Left colon (tissue), 2 donors: ENCODE results near the gene AVP. TPM values are rescaled to one million over a fixed set of nuclear protein-coding genes. Genes with fewer than 3 reads are reported as not detected.
A peak's percentile ranks its signal among the peaks of the same experiment; 100 is the strongest.
"Not testable (repeated sequence)": the region's sequence is repeated elsewhere in the genome, so short reads cannot be mapped to it uniquely, and the experiment has no call there.

Experiments used
- ATAC-seq: fragments of 200-7000 bp; cut with Tn5 transposase; one replicate; pipeline ENCODE4 v1.9.1; 2020; ENCODE audit warnings: mild to moderate bottlenecking, moderate library complexity
- DNase-seq, 2 donors: peaks; one replicate each; pipeline ENCODE4 v3.0.0-alpha.2; 2020
- intact Hi-C, 2 donors: fragments of 100-400 bp; cut with DNase I in 1 of 2; cut with micrococcal nuclease in 1 of 2; formaldehyde crosslinking; loops; one replicate each; pipeline versions ENCODE4 v1.11.2 to v1.14.0; 2022; cut with DNase I, micrococcal nuclease
- total RNA-seq, 2 donors: library from RNA; stranded (reverse); fragmentation: NEBNext Ultra II Directional; extraction: Animal tissue kit (Norgen Biotek cat#: 25700); gene quantifications; one replicate each; pipeline ENCODE4 v1.2.1, GENCODE V29; 2021
- donor health status: DM: no; HTN: no; CAD: no.
- donor health status: DM: yes; HTN: yes; CAD: no.

Gene AVP
- total RNA-seq, 2 donors from 2014 or later, result not detected

GRCh38 chr20:3068986-3069900 is 15.3 kb downstream of the AVP start:
- peak in 1 of 2 donors; percentile 32 for DNase-seq
- intact Hi-C loops, result no loop called here
- ATAC-seq, result peak; percentile 74

- ATAC-seq, result no peak
- no peak for DNase-seq
- intact Hi-C loops, result no loop called here
Measured at GRCh38 chr20:3068075-3068474, 16.4 kb downstream of the AVP start.

GRCh38 chr20:3067139-3068014 is 17.1 kb downstream of the AVP start:
- DNase-seq, result no peak
- ATAC-seq, result no peak
- intact Hi-C loops, result no loop called here

GRCh38 chr20:3064119-3064518 is 20.4 kb downstream of the AVP start:
- DNase-seq, intact Hi-C loops, ATAC-seq: not testable (repeated sequence)

GRCh38 chr20:3059489-3059888 is 25.0 kb downstream of the AVP start:
- intact Hi-C loops, result no loop called here
- no peak for DNase-seq
- ATAC-seq, result no peak

GRCh38 chr20:3051385-3052019 is 33.0 kb downstream of the AVP start:
- no peak for ATAC-seq
- intact Hi-C loops, result loop anchor here in 1 of 2 donors (5.0 kb wide), 1 partner anchor 66 kb away; no protein-coding TSS in a partner anchor
- no peak for DNase-seq

- DNase-seq (no peak), ATAC-seq (no peak)
- intact Hi-C loops, result no loop called here
Measured at GRCh38 chr20:3047486-3048419, 36.8 kb downstream of the AVP start.

DNA sequence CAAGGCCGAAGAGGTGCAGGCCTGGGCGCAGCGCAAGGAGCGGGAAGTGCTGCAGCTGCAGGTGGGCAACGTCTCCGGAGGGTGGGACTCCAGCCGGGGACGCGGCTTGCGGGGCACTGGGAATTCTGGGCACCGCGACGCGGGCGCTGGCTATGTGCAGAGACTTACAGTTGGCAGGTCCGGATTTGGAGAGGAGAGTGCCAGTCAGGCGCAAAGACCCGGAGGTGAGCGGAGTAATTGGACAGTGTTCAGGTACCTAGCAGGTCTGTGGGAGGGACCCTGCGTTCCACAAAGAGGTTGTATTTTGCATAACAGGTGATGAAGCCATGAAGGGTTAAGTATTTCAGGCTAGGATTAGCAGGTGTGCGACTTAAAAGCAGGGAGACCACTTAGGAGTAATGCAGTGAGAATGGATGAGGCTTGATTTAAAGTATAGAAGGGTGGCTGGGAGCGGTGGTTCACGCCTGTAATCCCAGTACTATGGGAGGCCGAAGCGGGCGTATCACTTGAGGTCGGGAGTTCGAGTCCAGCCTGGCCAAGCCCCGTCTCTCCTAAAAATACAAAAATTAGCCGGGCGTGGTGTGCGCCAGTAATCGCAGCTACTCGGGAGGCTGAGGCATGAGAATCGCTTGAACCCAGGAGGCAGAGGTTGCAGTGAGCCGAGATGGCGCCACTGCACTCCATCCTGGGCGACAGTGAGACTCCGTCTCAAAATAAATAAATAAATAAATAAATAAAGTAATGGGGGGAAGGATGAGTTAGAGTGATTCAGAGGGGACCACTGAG is 37.7 kb downstream of the AVP start:
- DNase-seq (peak in 1 of 2 donors; percentile 49), ATAC-seq (peak; percentile 14)
- intact Hi-C loops, result no loop called here

DNA sequence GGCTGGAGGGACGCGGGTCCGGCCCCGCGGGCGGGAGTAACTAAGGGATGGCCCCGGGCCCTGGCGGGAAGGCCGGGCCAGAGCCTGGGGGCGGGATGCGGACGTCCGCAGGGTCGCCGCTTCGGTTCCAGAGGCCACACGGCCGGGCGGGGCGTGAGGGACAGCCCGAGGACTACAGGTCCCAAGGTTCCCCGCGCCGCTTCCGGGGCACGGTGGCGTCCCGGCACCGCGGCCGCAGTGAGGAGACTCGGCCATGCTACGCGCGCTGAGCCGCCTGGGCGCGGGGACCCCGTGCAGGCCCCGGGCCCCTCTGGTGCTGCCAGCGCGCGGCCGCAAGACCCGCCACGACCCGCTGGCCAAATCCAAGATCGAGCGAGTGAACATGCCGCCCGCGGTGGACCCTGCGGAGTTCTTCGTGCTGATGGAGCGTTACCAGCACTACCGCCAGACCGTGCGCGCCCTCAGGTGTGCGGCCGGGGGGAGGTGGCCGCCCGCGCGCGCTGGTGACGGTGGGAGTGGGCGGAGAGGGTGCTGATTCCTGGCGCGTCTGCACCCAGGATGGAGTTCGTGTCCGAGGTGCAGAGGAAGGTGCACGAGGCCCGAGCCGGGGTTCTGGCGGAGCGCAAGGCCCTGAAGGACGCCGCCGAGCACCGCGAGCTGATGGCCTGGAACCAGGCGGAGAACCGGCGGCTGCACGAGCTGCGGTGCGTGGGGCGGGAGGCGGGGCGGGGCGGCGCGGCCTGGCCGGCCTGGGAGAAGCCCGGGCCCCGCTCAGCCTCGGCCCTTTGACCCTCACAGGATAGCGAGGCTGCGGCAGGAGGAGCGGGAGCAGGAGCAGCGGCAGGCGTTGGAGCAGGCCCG is 38.5 kb downstream of the AVP start, which contains the start of gene MRPS26:
Gene MRPS26, plus strand, starts transcription at position 237 of the 861 bp plus-strand sequence. Its CDS starts 17 bp downstream, at position 254.
- DNase-seq (peak; percentile 90 to 95), ATAC-seq (peak; percentile 90)
- intact Hi-C loops, result no loop called here

GRCh38 chr20:3045042-3045815 is 39.3 kb downstream of the AVP start:
- intact Hi-C loops, result no loop called here
- ATAC-seq (peak; percentile 68), DNase-seq (peak; percentile 82 to 87)

- intact Hi-C loops, result no loop called here
- no peak for DNase-seq
- ATAC-seq, result no peak
Measured at GRCh38 chr20:3044336-3044965, 40.1 kb downstream of the AVP start.

DNA sequence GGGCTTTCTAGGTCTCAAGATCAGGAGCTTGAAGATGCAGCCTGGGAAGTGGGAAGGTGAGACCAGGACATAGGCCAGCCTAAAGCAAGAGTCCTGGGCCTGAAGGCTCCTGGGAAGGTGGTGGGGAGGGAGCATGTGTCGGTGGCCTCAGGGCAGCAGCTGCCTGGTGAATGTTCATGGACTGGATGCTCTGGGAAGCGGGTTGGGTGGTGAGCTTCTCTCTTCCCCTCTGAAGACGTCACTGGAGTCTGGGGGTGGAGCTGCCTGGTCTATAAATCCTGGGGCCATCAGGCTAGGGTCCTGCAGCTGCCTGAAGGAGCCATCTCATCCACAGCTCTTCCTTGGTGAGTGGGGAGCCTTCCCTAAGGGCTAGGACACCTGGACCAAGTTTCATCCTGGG is 41.2 kb downstream of the AVP start, which contains the start of gene GNRH2:
Gene GNRH2, plus strand, starts transcription at position 301 of the 400 bp plus-strand sequence. CDS start 793 bp downstream, outside the sequence.
- ATAC-seq (no peak), DNase-seq (no peak)
- intact Hi-C loops, result no loop called here

GRCh38 chr20:3042625-3043024 is 41.9 kb downstream of the AVP start:
- no peak for DNase-seq
- ATAC-seq, result no peak
- intact Hi-C loops, result no loop called here

DNA sequence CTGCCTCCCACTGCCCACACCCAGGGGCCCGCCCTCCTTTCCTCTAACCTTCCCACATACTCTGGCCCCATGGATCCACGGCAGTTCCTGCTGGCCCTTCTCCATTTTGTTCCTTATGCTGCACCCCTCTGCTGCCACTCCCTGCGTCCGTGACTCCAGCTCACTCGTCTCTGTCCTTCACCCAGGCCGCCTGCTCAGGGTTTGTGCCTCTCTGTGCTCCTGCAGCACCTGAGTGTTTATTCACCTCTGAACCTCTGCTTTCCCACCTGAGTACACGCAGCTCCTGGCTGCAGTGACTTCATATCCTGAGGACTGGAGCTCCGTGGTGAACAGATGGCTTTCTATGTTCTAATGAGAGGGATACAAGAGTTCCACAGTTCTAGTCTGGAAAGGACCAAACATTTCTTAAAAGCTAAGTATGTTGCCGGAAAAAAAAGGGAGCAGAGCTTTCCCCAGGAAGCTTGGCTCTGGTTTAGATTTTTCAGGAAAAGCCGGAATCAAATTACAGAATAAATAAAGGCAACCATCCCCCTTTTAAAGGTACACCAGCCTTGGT is 42.6 kb downstream of the AVP start:
- intact Hi-C loops, result no loop called here
- no peak for ATAC-seq
- DNase-seq, result no peak

GRCh38 chr20:3040086-3040485 is 44.4 kb downstream of the AVP start:
- ATAC-seq (no peak), DNase-seq (no peak)

More at GRCh38 chr20:3040086-3040485, 44.4 kb downstream of the AVP start:
- intact Hi-C loops, result no loop called here
